Measurements from ENCODE around the gene DERA. TPM values are rescaled to one million over a fixed set of nuclear protein-coding genes. Genes with fewer than 3 reads are reported as not detected.
"Not testable (repeated sequence)": the region's sequence is repeated elsewhere in the genome, so short reads cannot be mapped to it uniquely, and the experiment has no call there.

The DERA gene
- total RNA-seq, 2 experiments from 2014 or later = 28.3 to 34.0 TPM

GRCh38 chr12:16034136-16034817 lies 123.1 kb downstream of the DERA start:
- no peak overlapping the region for H3K27ac Mint-ChIP-seq
- no peaks in the 10 kb centered on the region for H3K4me1 Mint-ChIP-seq
- H3K36me3 Mint-ChIP-seq = peaks cover 15% of the 10 kb centered on the region
- H3K27me3 Mint-ChIP-seq = no peaks in the 10 kb centered on the region
- H3K4me3 Mint-ChIP-seq = no peak overlapping the region
- no peak for DNase-seq
- H3K9me3 Mint-ChIP-seq = no peaks in the 10 kb centered on the region

DNA sequence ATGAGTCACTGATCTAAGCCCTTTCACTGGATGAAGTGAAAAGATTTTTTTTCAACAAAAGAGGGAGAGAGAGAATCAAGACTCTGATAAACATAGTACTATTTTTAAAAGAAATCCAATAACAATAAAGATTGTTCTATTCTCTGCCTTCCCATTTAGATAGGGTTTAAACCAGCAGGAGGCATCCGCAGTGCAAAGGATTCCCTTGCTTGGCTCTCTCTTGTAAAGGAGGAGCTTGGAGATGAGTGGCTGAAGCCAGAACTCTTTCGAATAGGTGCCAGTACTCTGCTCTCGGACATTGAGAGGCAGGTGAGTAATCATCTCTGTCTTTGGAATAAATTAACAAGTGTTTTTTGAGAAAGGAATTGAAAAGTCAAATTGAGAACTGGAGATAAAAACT lies 124.9 kb downstream of the DERA start:
- H3K9me3 Mint-ChIP-seq = no peaks in the 10 kb centered on the region
- H3K4me3 Mint-ChIP-seq = no peak overlapping the region
- no peak overlapping the region for H3K27ac Mint-ChIP-seq
- no peaks in the 10 kb centered on the region for H3K4me1 Mint-ChIP-seq
- no peaks in the 10 kb centered on the region for H3K27me3 Mint-ChIP-seq
- H3K36me3 Mint-ChIP-seq = peaks cover 20% of the 10 kb centered on the region
- no peak for DNase-seq

DNA sequence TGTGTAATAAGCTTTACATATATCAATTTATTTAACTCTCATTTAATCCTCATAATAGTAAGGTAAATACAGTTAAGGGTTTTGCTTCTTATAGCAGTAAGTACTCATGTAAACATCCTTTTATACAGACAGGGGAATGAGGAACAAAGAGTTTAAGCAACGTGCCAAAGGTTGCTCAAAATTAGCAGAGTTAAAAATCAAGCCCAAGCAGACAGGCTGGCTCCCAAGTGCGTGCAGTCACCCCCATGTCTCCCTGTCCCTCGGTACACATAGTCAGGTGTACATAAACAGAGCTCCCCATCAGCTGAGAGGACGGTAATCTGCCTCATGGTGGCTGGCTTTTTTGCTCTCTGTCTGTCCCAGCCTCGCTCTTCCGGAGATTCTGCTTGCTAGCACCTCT lies 126.4 kb downstream of the DERA start:
- peaks cover 19% of the 10 kb centered on the region for H3K36me3 Mint-ChIP-seq
- no peak overlapping the region for H3K4me3 Mint-ChIP-seq
- no peaks in the 10 kb centered on the region for H3K27me3 Mint-ChIP-seq
- no peak overlapping the region for H3K27ac Mint-ChIP-seq
- DNase-seq = no peak
- no peaks in the 10 kb centered on the region for H3K4me1 Mint-ChIP-seq
- peaks cover 5% of the 10 kb centered on the region for H3K9me3 Mint-ChIP-seq

DNA sequence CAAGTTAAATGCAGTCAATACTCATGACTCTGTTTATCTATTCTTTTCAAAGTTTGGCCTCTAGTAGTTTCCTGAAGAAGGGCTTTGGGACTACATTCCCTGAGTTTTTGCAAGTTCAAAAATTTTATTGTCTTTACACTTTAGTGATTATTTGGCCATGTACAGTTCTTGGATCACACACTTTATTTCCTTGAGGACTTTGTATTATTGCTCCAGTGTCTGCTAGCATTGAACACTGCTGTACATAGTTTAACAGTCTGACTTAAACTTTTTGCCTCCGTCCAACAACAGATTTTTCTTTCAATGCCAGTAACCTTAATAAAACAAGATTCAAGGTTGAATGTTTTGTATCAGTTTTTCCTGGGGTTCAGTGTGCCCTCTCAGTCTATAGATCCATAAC lies 132.3 kb downstream of the DERA start:
- Mint-ChIP-seq H3K4me1 (no peaks in the 10 kb centered on the region), H3K9me3 (peaks cover 14% of the 10 kb centered on the region), H3K36me3 (peaks cover 16% of the 10 kb centered on the region), H3K4me3 (no peak overlapping the region), H3K27me3 (no peaks in the 10 kb centered on the region), H3K27ac (no peak overlapping the region)
- DNase-seq = no peak

GRCh38 chr12:16046266-16046665 lies 135.1 kb downstream of the DERA start:
- H3K36me3 Mint-ChIP-seq = peaks cover 10% of the 10 kb centered on the region
- H3K27me3 Mint-ChIP-seq = no peaks in the 10 kb centered on the region
- no peak for DNase-seq
- H3K27ac Mint-ChIP-seq = no peak overlapping the region
- peaks cover 27% of the 10 kb centered on the region for H3K9me3 Mint-ChIP-seq
- H3K4me1 Mint-ChIP-seq = no peaks in the 10 kb centered on the region
- no peak overlapping the region for H3K4me3 Mint-ChIP-seq

GRCh38 chr12:16048511-16048910 lies 137.4 kb downstream of the DERA start:
- H3K36me3 Mint-ChIP-seq = peaks cover 8% of the 10 kb centered on the region
- no peak overlapping the region for H3K4me3 Mint-ChIP-seq
- peaks cover 35% of the 10 kb centered on the region for H3K9me3 Mint-ChIP-seq
- no peaks in the 10 kb centered on the region for H3K27me3 Mint-ChIP-seq
- H3K27ac Mint-ChIP-seq = no peak overlapping the region
- H3K4me1 Mint-ChIP-seq = no peaks in the 10 kb centered on the region
- no peak for DNase-seq

GRCh38 chr12:16056910-16057309 lies 145.8 kb downstream of the DERA start:
- Mint-ChIP-seq H3K27me3 (no peaks in the 10 kb centered on the region), H3K4me1 (no peaks in the 10 kb centered on the region), H3K36me3 (no peaks in the 10 kb centered on the region), H3K4me3 (no peak overlapping the region), H3K27ac (no peak overlapping the region), H3K9me3 (peaks cover 24% of the 10 kb centered on the region)
- DNase-seq = no peak

DNA sequence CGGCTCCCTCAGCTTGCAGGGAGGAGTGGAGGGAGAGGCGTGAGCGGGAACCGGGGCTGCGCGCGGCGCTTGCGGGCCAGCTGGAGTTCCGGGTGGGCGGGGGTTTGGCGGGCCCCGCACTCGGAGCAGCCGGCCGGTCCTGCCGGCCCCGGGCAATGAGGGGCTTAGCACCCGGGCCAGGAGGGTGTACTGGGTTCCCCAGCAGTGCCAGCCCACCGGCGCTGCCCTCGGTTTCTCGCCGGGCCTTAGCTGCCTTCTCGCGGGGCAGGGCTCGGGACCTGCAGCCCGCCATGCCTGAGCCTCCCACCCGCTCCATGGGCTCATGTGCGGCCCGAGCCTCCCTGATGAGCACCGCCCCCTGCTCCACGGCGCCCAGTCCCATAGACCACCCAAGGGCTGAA lies 146.2 kb downstream of the DERA start:
- H3K27me3 Mint-ChIP-seq, DNase-seq, H3K27ac Mint-ChIP-seq, H3K36me3 Mint-ChIP-seq, H3K4me3 Mint-ChIP-seq, H3K4me1 Mint-ChIP-seq: not testable (repeated sequence)
- peaks cover 23% of the 10 kb centered on the region for H3K9me3 Mint-ChIP-seq

DNA sequence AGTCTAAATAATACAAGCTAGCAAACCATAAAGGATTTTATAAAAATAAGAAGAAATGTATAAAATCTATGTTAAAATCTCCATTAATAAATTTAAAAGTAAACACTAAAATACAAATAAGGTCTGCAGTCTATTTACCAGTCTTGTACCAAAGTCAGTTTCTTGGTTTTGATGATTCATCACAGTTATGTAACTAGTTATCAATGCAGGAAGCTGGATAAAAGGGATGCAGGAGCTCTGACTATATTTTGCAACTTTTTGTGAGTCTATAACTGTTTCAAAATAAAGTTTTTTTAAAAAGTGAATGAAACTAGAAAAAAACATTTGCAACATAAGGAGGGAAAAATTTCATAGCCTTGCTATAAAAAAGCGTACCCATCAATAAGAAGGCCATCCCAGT lies 151.5 kb downstream of the DERA start:
- H3K4me3 Mint-ChIP-seq = no peak overlapping the region
- no peaks in the 10 kb centered on the region for H3K9me3 Mint-ChIP-seq
- H3K4me1 Mint-ChIP-seq = no peaks in the 10 kb centered on the region
- no peaks in the 10 kb centered on the region for H3K27me3 Mint-ChIP-seq
- H3K27ac Mint-ChIP-seq = no peak overlapping the region
- no peaks in the 10 kb centered on the region for H3K36me3 Mint-ChIP-seq
- DNase-seq = no peak

- no peaks in the 10 kb centered on the region for H3K36me3 Mint-ChIP-seq
- DNase-seq = no peak
- H3K4me3 Mint-ChIP-seq = no peak overlapping the region
- H3K27me3 Mint-ChIP-seq = peaks cover 2% of the 10 kb centered on the region
- no peak overlapping the region for H3K27ac Mint-ChIP-seq
- H3K4me1 Mint-ChIP-seq = no peaks in the 10 kb centered on the region
- H3K9me3 Mint-ChIP-seq = no peaks in the 10 kb centered on the region
These were observed 152.6 kb downstream of the DERA start for GRCh38 chr12:16063726-16064125.

DNA sequence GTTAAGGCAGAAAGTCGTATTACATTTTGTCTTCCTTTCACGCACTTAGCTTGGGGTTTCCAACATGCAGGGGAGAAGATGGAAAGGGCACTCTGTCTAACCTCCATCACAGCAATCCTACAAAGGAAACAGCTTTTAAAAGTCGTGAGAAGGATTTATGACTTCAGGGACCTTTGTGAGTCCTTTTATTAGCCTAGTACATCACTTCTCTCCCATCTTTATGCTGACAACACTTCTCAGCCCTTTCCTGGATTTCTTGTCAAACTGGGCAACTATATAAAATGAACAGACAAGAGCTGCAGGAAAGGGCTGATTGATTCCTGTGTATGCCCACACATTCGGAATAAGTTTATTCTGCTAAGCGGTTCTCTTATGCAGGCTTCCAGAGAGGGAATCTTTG lies 159.0 kb downstream of the DERA start:
- Mint-ChIP-seq H3K27me3 (peaks cover 26% of the 10 kb centered on the region), H3K4me3 (no peak overlapping the region), H3K36me3 (no peaks in the 10 kb centered on the region), H3K4me1 (no peaks in the 10 kb centered on the region), H3K9me3 (no peaks in the 10 kb centered on the region), H3K27ac (no peak overlapping the region)
- DNase-seq = no peak

GRCh38 chr12:16072678-16073077 lies 161.5 kb downstream of the DERA start:
- Mint-ChIP-seq H3K4me3 (no peak overlapping the region), H3K36me3 (no peaks in the 10 kb centered on the region), H3K27me3 (peaks cover 26% of the 10 kb centered on the region), H3K4me1 (no peaks in the 10 kb centered on the region), H3K27ac (no peak overlapping the region), H3K9me3 (no peaks in the 10 kb centered on the region)
- DNase-seq = no peak

- Mint-ChIP-seq H3K27me3 (peaks cover 19% of the 10 kb centered on the region), H3K4me1 (no peaks in the 10 kb centered on the region), H3K36me3 (no peaks in the 10 kb centered on the region), H3K9me3 (no peaks in the 10 kb centered on the region), H3K4me3 (no peak overlapping the region), H3K27ac (no peak overlapping the region)
- no peak for DNase-seq
These were observed 163.8 kb downstream of the DERA start for GRCh38 chr12:16074894-16075293.

DNA sequence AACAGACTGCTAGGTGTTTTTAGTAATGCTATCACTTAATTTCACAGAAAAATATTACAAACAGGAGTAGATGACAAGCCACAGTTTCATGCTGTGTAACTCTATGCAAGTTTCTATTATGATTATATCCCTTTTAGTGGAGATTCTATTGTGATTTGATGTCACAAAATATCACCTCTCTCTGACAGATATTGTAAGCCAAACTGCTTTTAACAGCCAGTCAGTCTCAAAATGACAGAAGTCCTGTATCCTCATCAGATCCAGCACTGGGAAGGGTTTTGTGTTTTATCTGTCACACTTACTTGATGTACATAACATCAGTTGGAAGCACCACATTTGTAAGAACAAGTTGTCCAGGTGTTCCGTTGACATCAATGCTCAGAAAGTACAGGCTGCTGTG lies 164.8 kb downstream of the DERA start:
- H3K36me3 Mint-ChIP-seq = no peaks in the 10 kb centered on the region
- no peak overlapping the region for H3K4me3 Mint-ChIP-seq
- H3K9me3 Mint-ChIP-seq = no peaks in the 10 kb centered on the region

DNA sequence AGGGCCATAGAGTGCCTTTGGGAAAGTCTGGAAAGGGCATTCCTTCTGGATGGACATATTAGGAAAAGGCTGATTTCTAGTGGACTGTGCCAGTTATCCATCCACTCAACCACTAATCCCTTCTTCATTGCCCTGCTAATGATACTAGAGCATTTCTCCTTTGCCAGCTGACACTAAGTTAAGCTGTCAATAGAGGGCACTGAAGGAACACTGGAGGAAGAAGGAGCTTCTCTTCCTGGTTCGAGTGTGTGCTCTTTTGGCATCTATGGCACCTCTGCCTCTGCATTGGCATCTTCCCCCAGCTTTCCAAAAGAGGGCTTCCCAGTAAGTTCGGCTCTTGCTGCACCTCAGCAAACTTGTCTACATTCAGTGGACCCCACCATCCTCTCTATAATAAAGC lies 165.4 kb downstream of the DERA start:
- H3K27ac Mint-ChIP-seq = no peak overlapping the region
- H3K36me3 Mint-ChIP-seq = no peaks in the 10 kb centered on the region
- no peaks in the 10 kb centered on the region for H3K9me3 Mint-ChIP-seq
- peaks cover 8% of the 10 kb centered on the region for H3K27me3 Mint-ChIP-seq
- no peaks in the 10 kb centered on the region for H3K4me1 Mint-ChIP-seq
- DNase-seq = no peak
- no peak overlapping the region for H3K4me3 Mint-ChIP-seq

More for the DNA sequence above, 164.8 kb downstream of the DERA start:
- no peak for DNase-seq
- no peak overlapping the region for H3K27ac Mint-ChIP-seq
- H3K27me3 Mint-ChIP-seq = peaks cover 15% of the 10 kb centered on the region
- no peaks in the 10 kb centered on the region for H3K4me1 Mint-ChIP-seq

DNA sequence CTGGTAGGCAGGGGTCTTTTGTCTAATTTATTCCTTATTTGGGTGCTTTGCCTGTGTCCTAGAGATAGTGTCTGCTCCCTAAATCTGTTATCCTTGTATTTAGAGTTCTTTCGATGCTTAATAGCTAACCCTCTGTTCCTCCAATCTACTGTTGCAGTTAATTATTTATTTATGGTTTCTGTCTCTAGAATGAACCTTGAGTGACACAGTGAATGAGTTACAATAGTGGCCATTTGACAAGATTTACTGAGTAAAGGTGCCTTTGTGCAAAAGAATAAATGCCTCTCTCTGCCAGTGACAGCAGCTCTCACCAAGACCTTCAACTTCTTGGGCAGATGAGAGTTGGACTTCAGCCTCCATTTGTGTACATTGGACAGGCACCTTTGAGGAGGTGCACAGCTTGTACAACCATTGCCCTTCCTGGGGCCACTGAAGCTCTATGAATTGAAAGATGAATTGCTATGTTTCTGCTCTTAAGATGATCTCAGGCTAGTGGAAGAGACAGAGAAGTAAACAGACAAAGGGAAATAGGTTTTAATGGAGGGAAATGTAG lies 165.9 kb downstream of the DERA start:
- no peak overlapping the region for H3K27ac Mint-ChIP-seq
- DNase-seq = no peak
- no peak overlapping the region for H3K4me3 Mint-ChIP-seq
- no peaks in the 10 kb centered on the region for H3K4me1 Mint-ChIP-seq
- H3K27me3 Mint-ChIP-seq = peaks cover 8% of the 10 kb centered on the region
- no peaks in the 10 kb centered on the region for H3K36me3 Mint-ChIP-seq
- H3K9me3 Mint-ChIP-seq = no peaks in the 10 kb centered on the region

All from activated naive CD8-positive, alpha-beta T cell treated with anti-CD3 and anti-CD28 coated beads for 36 hours (primary cell).